Adrenal gland (tissue), 5 donors: ENCODE results near the gene ADAMTS20.

Experiments used
- CTCF ChIP-seq, 6 experiments: fragments of 450-650 bp in 4 of 6; fragments of 200-600 bp in 2 of 6; sonication (generic) in 1 of 6; IDR thresholded peaks; 1 replicate in 5 of 6; 2 replicates in 1 of 6; pipeline versions ENCODE4 v1.5.1 to v1.8.0; 2016 to 2021; ENCODE audit warnings: antibody characterized with exemption in 6 of 6, mild to moderate bottlenecking in 2 of 6, moderate library complexity in 1 of 6
- POLR2A ChIP-seq, 2 donors: fragments of 450-650 bp; IDR thresholded peaks; one replicate each; pipeline ENCODE4 v1.6.1; 2017; ENCODE audit warnings: antibody characterized with exemption in 2 of 2, mild to moderate bottlenecking in 2 of 2, moderate library complexity in 1 of 2
- donor health status: DM: no; HTN: no; CAD: no.

GRCh38 chr12:43550831-43551271 lies 1.2 kb downstream of the ADAMTS20 start:
- TF ChIP-seq POLR2A (IDR thresholded peaks at IDR 0.05) (no peak), CTCF (IDR thresholded peaks at IDR 0.05) (no peak)
